Mammary microvascular endothelial cell (primary cell): ENCODE results near the gene CRIM1. TPM values are rescaled to one million over a fixed set of nuclear protein-coding genes. Genes with fewer than 3 reads are reported as not detected.

ENCODE experiments used
- total RNA-seq: library from RNA; depleted of rRNA; stranded (reverse); fragments of >200 nt; gene quantifications from 2 replicates; pipeline ENCODE4 v1.2.3, GENCODE V29; 2015

Gene CRIM1
- total RNA-seq: 597 and 620 TPM in 2 replicates

GRCh38 chr2:36355151-36355889 lies at the start of gene CRIM1:
Gene CRIM1 (plus strand): TSS chr2:36355778. CDS start chr2:36356293, 515 bp downstream.

GRCh38 chr2:36597532-36598377 lies 242.2 kb downstream of the CRIM1 start, which contains the start of gene FEZ2:
Gene FEZ2 (minus strand): TSS chr2:36598168. CDS start chr2:36598142, 26 bp downstream.

Other genes with a start within 250 kb of the CRIM1 start
- gene FEZ2, start 242.4 kb downstream of the CRIM1 start, total RNA-seq: 117 and 121 TPM in 2 replicates